HG03439 (cell line): ENCODE data around the gene PGGHG.
"Not testable (repeated sequence)": the region's sequence is repeated elsewhere in the genome, so short reads cannot be mapped to it uniquely, and the experiment has no call there.

Experiments used
- ATAC-seq: cut with Tn5 transposase; IDR thresholded peaks from one replicate; pipeline ENCODE4 v1.9.1; 2021; ENCODE audit warnings: mild to moderate bottlenecking, moderate library complexity; ENCODE audit not compliant: unreplicated experiment

PGGHG gene

DNA sequence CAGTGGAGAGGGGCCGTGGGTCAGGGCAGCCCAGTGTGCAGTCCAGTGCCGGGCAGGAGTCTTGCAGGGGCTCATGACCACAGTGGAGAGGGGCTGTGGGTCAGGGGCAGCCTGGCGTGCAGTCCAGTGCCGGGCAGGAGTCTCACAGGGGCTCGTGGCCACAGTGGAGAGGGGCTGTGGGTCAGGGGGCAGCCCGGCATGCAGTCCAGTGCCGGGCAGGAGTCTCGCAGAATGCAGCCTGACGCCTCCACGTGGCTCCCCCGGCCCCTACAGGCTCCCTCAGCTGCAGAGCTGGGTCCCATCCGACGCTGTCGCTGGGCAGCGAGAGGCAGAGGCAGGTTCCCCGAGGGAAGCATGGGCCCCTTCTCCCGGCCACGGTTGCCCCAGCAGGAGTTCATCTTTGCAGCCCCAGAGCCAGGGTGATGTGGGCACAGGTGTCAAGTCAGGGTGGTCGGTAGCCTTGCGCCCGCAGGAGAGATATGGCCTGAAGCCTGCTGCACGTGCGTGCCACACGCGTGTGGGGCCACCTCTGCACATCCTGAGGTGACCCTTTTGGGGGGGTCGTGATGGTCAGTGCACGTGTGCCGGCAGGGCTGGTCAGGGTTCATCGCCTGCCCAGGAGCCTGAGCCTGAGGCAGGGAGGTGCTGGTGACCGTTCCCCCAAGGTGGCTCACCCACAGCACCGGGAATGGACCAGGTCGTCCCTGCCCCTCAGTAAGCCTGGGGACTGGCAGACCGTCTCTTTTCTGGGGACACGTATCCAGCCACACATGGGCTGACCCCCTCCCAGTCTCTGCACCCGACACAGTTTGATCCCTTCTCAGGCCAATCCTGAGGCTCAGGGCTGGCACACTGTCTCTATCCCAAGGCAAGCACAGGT is 7.5 kb downstream of the PGGHG start:
- ATAC-seq: no peak

DNA sequence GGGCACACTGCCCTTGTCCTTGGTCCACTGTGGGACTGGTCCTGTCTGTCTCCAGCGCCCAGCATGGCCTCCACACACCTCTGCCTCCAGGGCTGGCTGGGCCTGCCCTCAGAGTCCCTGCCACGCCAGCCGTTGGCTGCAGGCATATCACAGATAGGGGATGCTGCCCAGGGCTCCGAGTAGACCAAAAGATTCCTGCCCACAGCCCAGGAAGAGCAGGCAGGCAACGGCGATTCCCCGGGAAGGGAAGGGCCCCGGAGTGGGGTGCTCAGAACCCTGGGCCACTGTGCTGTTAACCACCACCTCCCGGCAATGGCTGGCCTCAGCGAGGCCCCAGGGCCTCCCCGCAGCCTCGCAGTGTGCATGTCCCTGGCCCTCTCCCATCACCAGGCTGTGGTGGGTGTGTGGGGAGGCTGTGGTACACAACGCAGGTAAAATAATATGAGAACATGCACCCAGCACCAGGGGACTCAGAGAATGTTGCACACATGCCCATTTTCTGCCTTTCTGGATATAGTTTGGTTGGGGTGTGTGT is 8.2 kb downstream of the PGGHG start:
- no peak for ATAC-seq

DNA sequence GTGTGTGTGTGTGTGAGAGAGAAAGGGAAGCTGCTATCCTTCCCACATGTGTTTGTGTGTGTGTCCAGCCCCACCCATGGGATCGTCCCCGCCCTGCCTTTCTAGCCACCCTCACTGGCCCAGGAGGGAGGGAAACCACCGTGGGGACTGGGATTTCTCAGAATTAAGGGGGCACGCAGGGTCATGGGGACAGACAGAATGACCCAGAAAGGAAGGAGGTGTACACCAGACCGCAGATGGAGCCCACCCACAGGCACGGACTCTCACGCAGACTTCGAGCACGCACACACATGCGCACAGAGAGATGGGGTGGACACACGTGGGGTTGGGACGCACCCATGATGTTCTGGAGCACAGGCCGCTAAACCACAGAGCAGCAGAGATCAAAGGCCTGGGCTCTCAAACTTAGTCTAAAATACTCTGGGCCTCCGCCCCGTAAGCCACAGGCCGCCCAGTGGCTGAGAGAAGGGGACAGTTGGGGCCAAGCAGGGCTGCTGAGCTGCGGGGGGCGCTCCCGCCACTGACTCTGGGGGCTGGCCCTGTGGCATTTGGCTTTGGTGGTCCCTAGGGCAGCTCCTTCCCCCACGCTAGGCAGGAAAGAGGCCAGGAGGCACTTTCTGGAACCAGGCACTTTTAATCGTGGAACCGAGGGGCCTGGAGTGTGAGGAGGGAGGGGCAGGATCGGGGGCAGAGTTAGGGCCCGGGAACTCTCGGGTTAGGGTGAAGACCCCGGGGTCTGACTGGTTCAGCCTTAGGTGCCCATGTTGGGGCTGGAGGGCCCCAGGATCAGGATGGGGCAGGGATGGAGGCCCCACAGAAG is 8.9 kb downstream of the PGGHG start:
- no peak for ATAC-seq

DNA sequence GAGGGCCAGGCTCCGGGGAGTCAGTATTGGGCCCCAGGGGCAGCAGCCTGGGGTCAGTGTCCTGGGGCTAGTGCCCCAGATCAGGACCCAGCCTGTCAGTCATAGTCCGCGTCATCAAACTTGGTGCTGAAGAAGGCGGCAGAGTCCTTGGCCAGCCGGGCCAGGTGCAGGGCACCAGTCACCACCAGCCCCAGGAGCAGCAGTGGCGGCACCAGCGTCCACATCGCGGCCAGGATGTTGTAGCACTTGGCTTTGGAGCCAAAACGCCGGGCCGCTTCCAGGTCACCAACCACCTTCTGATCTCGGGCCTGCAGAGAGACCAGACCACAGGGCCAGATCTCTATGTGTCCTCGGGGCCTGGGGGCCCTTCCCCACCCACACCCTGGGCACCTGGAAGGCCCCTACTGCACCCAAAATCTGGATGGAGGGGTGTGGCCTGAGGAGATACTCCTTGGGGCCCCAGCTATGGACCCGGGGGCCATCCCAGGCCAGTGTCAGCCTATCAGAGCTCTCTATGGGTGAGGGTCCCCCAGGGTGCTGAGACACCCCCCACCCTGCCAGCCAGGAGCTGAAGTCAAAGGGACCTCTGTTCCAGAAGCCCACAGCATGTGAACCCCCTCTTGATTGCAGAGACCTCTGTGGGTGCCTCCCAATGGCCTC is 9.6 kb downstream of the PGGHG start:
- ATAC-seq: no peak

DNA sequence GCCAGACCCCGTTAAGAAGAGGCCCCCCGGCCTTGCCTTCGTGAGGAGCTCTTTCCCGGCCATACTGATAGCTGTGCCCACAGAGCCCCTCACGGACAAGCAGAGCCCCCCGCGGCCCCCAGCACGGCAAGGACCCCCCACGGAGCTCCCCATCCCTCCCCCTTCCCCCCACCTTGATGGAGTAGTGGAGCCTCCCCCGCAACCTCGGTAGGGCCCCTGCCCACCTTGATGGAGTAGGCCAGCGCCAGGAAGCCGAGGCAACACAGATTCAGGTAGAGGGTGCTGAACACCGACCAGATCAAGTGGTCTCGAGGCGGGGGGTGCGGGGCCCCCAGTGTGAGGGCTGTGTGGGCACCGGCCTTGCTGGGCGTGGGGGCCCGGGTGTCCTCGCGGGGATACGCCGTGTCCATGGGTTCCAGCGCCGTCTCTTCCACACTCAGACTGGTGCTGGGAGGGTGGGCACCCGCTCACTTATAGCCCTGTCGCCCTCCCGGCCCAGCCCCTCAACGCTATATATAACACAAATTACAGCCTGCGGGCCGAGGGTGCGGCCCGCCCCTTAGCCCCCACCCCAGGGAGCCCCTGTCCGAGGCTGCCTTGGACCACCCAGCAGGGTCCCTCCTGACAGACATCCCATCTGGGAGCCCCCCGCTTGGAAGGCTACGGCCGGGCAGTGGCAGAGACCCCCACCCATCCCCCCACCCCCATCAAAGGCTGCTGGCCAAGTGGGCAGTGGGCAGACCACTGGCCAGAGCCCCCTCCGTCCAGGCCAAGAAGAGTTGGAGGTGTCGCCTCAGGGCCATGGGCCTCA is 10.4 kb downstream of the PGGHG start, which contains the start of gene IFITM5:
Gene IFITM5 (minus strand): TSS at position 446 of the 811 bp plus-strand sequence. CDS start 36 bp downstream, at position 410.
- ATAC-seq: no peak

DNA sequence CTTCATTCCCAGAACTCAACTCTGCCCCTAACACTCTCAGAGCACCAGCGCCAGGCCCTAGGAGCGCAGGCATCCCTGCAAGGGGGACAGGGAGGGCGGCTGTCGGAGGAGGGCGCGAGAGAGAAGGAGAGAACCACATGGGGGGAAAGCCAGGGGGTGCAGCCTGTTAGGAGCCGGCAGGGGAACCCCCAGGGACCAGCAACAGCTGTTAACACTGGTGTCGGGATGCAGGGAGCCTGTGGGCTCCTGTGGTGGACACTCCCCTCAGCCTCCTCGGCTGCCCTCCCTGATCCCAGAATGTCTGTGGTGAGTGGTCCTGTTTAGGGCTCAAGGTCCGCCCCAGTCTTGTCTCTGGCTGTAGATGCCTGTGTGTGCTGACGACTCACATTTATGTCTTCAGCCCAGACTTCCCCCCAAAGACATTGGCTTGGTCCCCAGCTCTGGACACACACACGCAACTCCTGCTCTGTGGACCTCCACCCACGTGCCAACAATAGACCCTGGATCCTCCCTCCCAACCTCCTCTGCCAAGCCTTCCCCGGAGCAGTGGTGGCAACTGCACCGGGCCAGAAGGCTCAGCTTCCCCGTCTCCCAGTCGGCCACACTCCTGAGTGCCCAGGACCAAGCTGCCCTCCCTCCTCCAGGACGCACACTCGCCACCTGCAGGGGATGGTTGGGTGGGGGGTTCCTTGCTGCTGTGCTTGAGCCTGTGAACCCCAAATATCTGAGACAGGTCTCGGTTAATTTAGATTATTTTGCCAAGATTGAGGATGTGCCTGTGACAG is 11.2 kb downstream of the PGGHG start:
- no peak for ATAC-seq

DNA sequence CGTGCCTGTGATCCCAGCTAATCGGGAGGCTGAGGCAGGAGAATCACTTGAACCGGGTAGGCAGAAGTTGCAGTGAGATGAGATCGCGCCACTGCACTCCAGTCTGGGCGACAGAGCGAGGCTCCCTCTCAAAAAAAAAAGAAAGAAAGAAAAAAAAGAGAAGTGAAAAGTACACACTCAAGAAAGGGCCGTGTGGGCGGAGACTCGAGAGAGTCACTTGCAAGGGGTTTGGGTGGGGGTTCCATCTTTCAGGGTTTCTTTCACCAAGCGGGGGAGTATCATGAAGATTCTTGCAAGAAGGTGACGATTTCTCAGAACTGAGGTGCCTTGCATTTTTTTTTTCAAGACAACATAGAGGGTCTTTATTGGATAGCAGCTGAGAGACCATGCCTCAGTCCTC is 14.4 kb downstream of the PGGHG start:
- ATAC-seq: no peak

DNA sequence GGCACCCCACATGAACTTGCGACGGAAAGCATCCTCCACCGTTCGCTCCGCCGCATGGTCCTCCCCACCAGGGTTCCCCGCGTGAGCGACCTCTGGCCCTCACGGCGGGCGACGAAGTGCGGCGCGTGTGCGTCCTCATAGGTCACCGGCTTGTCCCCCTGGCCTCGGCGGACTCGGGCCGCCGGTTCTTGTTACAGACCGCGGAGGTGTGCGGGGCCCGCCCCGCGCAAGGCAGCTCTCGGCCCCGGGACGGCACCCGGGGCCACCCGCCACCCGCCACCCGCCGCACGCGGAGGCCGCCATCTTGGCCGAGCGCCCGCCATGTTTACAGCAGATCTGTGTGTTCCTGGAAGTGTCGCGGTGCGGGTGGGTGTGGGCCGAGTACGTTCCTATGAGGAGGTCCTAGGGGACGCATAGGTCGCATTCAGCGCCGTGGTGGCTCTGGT is 15.2 kb downstream of the PGGHG start:
- no peak for ATAC-seq

DNA sequence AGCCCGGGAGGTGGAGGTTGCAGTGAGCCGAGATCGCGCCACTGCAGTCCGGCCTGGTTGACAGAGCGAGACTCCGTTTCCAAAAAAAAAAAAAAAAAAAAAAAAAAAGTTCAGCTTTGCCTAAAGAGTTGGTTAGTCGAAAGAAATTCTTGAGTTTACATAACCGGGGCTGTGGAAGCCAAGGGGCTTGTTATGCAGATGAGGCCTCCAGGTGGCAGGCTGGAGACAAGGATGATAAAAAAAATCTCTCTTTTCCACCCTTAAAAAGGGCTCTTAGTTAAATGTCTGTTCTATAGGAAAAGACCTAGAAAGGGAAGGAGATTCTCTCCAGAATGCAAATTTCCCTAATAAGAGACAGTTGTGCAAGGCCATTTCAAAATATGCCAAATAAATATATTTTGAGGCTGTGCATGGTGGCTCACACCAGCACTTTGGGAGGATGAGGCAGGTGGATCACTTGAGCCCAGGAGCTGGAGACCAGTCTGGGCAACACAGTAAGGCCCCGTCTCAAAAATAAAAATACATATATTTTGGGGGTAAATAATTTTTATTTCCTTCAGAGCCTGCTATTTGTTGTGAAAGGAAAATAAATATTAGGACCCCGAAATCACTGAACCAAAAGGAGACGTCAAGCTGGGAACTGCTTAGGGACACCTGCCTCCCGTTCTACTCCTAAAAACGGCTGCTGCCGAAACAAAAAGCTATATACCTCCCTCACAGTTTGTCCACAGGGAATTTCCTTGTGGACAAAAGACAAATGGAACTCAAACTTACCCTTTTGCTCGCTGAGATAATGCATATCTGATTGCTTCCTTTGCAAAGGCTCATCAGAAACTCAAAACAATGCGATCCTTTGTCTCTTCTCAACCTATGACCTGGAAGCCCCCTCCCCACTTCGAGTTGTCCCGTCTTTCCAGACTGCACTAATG is 16.3 kb downstream of the PGGHG start:
- no peak for ATAC-seq

DNA sequence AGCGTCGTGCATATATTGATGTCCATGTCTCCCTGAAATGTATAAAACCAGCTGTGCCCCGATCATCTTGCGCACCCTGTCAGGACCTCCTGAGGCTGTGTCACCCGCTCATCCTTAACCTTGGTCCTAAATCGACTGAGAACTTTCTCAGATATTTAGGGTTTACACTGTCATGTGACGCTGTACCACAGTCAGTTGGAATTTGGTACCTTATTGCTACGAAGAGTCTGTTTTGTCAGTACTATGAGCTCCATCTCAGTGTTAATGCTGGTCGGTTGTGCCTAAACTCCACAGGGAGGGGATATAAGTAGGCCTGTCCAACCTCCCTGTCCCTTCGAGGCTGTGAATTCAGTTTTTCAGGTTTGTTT is 16.9 kb downstream of the PGGHG start:
- no peak for ATAC-seq

DNA sequence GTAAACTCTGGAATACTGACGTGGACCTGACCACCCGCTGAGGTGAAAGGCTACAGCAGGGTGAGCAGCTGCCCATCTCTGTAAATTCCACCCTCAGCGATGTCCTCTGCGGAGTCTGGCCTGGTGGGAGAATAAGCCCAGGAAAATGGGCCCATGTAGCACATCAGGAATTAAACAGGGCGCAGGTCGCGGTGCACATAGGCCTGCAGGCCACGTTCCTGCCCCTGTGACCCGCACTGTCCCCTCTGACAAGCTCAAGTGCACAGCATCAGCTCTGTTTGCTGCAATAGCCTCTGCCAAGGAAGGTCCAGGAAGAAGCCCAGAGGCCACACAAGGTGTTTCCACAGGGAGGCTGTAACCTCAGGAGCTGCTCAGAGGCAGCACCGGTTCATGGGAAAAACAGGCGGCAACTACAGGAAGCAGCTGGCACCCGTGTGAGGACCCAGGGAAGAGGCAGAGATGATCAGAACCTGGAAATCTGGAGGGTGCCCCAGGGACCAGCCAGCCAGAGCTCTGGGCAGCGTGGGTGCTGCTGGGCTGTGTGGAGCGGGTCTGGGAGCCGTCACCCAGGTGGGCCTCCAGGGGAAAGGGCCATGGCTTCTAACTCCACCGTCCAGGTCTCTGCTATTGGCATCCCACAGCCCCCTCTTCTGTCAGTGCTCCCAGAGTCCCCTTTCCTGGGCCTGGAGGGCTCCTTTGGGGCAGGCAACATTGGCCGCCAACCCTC is 17.9 kb downstream of the PGGHG start:
- ATAC-seq: no peak

DNA sequence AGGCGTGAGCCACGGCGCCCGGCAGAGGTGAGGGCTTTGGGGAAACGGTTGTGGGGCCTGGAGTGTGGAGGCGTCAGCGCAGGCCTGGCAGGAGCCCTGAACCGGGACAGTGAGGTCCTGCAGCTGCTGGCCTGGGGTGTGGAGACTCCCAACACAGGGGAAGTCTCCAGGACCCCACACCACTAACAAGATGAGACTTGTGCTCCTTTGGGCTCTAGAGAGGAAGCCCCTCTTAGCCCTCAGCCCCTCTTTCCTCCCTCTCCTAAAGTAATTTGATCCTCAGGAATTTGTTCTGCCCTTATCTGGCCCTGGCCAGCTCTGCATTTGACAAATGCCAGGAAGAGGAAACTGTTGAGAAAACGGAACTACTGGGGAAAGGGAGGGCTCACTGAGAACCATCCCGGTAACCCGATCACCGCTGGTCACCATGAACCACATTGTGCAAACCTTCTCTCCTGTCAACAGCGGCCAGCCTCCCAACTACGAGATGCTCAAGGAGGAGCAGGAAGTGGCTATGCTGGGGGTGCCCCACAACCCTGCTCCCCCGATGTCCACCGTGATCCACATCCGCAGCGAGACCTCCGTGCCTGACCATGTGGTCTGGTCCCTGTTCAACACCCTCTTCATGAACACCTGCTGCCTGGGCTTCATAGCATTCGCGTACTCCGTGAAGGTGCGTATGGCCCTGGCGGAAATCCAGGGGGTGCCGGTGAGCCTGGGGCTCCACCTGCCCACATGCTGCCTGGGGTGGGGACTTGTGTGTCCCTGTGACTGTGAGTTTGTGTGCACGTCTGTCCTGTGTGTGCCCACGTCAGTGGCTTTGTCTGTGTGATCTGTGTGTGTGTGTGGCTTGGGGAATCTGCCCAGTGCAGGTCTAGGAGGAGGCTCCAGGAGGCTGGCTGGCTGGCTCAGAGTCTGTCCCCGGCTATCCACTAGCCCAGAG is 19.1 kb downstream of the PGGHG start, which contains the start of gene IFITM2:
Gene IFITM2 (plus strand): TSS at position 51 of the 943 bp plus-strand sequence. CDS start 377 bp downstream, at position 428.
- ATAC-seq: not testable (repeated sequence)

DNA sequence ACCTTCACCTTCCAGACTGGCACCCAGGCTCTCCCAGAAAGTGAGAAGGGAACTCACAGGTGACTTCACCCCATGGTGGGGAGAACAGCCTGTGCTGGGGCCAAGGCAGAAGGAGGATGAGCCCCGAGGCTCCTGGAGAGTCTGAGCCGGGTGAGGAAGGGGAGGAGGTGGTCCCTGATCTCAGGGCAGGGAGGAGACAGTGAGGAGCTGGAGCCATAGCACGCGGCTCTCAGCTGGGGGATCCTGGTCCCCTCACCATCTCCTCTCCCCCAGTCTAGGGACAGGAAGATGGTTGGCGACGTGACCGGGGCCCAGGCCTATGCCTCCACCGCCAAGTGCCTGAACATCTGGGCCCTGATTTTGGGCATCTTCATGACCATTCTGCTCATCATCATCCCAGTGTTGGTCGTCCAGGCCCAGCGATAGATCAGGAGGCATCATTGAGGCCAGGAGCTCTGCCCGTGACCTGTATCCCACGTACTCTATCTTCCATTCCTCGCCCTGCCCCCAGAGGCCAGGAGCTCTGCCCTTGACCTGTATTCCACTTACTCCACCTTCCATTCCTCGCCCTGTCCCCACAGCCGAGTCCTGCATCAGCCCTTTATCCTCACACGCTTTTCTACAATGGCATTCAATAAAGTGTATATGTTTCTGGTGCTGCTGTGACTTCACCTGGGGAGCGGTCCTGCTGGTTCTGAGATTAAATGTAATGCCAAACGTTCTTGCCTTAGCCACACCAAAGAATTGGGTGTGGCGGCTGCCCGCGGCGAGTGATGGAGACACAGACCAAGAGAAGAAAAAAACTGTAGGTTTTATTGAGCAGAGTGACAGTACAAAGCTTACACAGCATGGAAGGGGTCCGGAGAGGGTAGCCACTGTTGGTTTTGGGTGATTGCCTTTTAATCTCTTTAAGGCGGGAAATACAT is 20.1 kb downstream of the PGGHG start:
- not testable (repeated sequence) for ATAC-seq

DNA sequence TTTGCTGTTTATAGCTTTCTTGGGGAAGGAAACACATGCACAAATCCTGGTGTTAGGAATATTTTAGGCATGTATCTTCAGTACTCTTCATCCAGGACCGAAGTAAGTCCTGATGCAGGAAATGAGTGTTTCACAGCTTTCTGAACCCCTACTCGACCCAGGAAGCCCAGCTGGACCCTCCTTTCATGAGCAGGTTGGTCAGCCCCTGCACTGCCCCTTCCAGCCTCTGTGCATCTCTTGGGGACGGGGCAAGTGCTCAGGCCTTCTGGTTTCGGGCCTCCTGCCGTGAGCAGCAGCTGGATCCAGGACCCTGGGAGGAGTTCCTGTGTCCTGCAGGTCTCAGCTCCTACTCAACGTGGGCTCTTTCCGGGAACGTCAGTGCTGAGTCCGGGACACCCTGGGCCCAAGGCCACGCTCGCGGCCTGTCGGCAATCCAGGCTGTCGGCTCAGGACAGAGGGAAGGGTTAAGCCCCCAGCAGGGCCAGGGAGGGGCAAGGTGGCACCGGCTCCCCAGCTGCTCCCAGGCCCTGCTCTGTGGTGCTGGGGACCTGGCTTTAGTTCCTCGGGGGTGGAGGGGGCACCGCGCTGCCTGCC is 21.1 kb downstream of the PGGHG start:
- not testable (repeated sequence) for ATAC-seq
